NCI-H82 treated with DMSO at 0.1 percent for 48 hours (cell line): Measurements from ENCODE around the gene DLGAP4.
A peak's percentile ranks its signal among the peaks of the same experiment; 100 is the strongest.
"Not testable (repeated sequence)": the region's sequence is repeated elsewhere in the genome, so short reads cannot be mapped to it uniquely, and the experiment has no call there.

Source experiments
- DNase-seq: peaks from one replicate; lab custom pipeline; 2025; ENCODE audit not compliant: unreplicated experiment; lab: John Stamatoyannopoulos, UW

The DLGAP4 gene

GRCh38 chr20:36468149-36469000 lies 162.2 kb downstream of the DLGAP4 start:
- DNase-seq: no peak

DNA sequence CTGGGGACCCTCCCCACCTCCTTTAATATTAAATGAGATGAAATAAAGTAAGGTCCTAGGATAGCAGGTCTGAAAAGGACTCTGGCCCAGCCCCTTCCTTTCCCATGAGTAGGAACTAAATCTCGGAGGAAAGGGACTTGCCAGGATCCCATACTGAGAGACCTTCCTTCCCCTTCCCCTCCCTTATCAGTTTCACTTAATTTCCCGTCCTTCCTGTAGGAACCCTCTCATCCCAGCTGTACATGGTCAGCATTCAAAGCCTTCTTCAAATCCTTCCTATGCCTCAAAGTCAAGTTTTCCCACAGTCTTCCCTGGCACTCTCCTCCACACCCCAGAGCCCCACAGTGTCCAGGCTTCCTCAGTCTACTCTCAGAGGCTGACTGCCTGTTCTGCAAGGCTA lies 163.8 kb downstream of the DLGAP4 start:
- no peak for DNase-seq

- DNase-seq: no peak
Measured at GRCh38 chr20:36471885-36472636, 165.9 kb downstream of the DLGAP4 start.

DNA sequence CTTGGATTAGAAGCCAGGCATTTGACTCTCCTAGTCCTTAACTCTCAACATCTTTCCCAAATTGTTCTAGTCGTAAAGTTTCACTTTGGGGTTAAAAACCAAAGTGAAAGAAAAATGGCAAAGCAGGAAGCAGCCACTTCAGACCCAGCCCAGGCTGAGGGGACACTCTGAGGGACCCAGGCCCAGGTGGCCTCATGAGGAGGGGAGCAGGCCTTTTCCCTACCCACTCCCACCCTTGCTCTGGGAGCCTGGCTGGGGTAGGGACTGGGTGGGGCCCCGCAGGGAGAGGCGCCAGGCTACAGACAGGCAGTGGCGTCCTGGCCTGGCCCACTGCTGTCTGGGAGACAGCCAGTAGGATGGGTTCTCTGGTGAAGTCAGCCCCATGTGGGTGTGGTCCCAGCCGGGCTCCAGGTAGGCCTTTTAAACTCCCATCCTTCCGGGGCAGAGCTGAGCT lies 166.5 kb downstream of the DLGAP4 start:
- no peak for DNase-seq

DNA sequence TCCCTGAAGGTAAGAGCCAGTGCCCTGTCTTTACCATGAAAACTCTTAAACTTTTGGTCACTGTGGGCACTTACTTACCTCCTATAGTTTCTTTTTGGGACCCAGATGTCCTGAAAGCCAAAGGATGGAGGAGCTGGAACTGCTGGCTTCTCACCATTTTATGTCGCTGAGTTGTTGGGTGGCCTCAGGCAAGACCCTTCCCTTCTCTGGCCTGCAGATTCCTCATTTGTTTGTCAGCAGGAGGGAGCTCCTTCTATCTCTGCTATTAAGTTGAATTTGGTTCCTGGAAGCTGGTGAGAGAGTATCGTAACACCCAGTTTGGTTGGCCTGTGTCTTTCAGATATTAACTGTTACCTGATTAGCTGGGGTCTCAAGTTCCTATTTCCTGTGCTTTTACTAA lies 167.0 kb downstream of the DLGAP4 start:
- DNase-seq: no peak

- DNase-seq: no peak
Measured at GRCh38 chr20:36474563-36474962, 168.4 kb downstream of the DLGAP4 start.

DNA sequence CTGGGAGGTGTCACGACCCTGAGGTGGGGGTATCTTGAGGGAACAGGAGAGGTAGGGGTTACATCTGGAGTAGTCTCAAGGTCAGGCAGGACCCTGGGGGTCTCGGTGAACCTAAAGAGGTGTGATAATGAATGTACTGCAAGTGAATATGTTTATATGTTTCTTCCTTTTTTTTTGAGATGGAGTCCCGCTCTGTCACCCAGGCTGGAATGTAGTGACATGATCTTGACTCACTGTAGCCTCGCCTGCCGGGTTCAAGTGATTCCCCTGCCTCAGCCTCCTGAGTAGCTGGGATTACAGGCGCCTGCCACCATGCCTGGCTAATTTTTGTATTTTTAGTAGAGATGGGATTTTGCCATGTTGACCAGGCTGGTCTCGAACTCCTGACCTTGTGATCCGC lies 168.9 kb downstream of the DLGAP4 start:
- DNase-seq: not testable (repeated sequence)

DNA sequence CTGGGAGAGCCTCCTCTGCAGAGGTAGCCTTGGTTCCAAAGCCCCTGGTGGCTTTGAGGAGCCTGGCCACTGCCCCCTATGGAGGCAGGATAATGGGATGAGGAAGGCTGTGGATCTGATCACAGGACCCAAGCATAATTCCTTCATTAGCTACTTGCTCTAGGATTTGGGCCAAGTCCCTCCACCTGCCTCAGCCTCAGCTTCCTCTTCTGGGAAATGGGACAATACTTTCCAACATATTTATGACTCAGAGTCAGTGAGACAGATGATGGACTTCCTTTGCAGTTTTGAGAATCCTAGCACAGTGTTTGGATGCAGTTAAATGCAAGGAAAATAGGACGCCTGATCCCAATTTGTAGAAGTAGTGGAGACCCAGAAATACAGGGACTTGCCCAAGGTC lies 171.3 kb downstream of the DLGAP4 start:
- DNase-seq: no peak

DNA sequence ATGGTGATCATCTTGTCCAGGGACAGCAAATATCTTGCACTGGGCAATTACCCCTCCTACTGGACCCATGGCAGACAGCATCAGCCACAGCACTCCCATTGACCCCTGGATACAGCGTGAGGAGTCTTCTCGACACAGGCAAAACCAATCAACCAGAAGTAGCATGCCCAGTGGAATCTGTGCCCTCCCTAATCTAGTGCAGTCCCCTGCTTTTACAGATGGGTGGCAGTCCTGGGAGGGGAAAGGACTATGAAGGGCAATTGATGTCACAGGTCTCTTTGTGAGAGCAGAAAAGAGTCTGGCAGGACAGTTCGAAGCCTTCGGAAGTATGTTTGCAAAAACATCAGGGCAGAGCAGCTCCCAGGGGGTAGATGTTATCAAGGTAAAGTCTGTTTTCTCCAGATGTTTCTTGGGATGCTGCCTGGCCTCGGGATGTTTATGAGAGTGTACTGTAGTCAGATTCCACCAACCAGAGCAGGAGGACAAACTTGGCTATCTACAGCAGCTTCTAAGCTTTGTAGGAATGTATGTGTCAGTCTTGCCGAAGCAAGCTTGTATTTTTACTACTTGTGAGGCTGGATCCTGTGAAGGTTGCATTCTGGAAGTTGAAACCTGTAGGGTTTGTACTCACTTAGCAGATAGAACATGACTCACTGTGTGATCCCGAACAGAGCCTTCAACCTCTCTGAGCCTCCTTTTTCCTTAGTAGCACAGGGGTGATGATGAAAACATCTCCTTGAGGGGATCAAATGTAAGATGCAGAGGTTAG lies 172.2 kb downstream of the DLGAP4 start:
- no peak for DNase-seq

DNA sequence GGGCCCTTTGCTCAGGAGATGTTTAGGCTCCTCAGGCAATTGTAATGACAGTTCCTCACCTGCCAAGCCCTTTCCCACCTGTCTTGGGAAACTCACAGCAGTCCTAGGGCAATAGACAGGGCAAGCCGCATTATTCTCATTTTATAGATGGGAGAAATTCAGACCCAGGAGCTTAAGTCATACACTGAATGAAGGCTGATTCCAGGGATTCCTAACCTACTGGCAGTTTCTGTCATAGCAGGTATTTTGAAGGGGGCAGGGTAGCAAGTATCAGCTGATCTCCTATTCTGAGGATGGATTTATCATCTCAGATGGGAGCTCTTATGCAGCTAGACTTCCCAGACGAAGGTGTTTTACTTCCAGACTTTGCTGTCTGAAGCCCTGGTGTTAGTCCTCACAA lies 173.8 kb downstream of the DLGAP4 start:
- DNase-seq: no peak

- DNase-seq: no peak
Measured at GRCh38 chr20:36480456-36481048, 174.4 kb downstream of the DLGAP4 start.

- peak; percentile 59 for DNase-seq
Measured at GRCh38 chr20:36481380-36482043, 175.4 kb downstream of the DLGAP4 start.

DNA sequence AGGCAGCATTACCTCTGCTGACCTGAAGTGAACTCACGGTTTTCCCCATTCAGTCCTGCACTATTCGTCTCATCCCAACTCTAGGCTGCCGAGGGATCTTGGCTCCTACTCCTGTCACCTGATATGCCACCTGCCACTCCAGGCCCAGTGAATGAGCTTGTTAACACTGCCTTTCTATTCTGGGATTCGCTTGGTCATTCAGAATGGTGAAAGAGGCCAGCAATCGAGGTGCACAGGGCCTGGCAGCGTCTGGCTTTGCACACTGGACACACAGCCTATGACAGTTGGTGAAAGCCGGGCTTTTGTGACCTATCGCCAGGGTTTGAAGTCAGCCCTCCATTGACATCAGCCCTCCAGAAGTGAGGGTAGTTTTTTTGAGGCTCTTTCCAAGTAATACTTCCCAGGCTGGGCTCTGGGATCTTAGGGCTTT lies 175.9 kb downstream of the DLGAP4 start:
- DNase-seq: peak; percentile 59

GRCh38 chr20:36483209-36483918 lies 177.2 kb downstream of the DLGAP4 start:
- no peak for DNase-seq

- no peak for DNase-seq
Measured at GRCh38 chr20:36483919-36484808, 178.0 kb downstream of the DLGAP4 start.

- no peak for DNase-seq
Measured at GRCh38 chr20:36485286-36485685, 179.1 kb downstream of the DLGAP4 start.

DNA sequence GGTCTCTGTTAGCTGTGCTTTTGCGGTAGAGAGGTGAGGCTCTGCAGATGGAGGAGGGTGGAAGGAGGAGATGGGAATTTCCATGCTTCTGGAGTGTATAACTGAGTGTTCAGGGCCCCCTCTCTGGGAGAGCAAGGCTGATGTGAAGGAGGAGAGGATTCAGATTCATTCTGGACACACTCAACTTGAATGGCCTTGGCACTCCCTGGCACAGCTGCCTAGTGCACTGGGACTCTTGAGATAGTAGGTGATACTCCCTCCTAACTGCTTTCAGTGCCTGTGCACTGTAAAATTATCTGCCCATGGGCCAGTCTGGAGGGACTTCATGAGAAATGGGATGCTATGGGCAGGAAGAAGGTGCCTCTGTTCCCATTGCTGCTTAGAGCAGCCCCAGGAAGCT lies 180.9 kb downstream of the DLGAP4 start:
- no peak for DNase-seq

DNA sequence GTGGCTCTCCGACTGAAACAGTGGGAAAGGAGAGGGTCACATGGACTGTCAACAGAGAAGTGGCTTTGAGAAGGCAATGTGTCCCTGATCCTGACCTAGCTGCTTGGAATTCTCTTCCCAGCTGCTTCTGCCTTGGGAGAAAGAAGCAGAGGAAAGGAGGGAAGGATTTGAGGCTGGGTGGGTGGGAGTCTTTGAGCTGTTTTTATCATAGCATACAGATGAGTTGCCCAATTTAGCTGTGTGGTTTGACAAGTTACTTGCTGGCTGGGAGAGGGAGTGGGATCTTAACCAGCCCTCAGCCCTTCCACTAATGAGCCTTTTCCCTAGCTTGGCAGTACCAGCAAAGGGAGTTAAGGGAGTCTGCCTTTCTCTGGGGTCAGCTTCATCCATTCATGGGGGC lies 184.1 kb downstream of the DLGAP4 start:
- DNase-seq: no peak
